CD4-positive, alpha-beta T cell treated with Interleukin-4 for 1 hour (primary cell): ENCODE results near the gene RNU4-1.

ENCODE experiments used
- DNase-seq, 2 donors: peaks; one replicate each; pipeline ENCODE4 v3.0.0-alpha.2; 2020 to 2022

Gene RNU4-1

DNA sequence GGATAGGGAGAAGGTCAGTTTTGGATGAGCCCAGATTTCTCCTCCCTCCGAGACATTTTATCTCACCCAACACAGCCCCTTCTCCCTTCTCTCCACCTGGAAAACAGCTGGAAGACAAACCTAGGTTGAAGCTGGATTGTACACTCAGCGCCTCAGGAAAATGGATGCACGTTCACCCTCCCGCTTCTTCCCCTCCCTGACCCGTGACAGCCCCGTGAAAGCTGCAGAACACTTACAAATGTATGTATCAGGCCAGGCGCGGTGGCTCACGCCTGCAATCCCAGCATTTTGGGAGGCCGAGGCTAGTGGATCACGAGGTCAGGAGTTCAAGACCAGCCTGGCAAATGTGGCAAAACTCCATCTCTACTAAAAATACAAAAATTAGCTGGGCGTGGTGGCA, 5.5 kb downstream of the RNU4-1 start:
- DNase-seq: no peak

GRCh38 chr12:120286768-120287490, 6.1 kb downstream of the RNU4-1 start:
- no peak for DNase-seq

DNA sequence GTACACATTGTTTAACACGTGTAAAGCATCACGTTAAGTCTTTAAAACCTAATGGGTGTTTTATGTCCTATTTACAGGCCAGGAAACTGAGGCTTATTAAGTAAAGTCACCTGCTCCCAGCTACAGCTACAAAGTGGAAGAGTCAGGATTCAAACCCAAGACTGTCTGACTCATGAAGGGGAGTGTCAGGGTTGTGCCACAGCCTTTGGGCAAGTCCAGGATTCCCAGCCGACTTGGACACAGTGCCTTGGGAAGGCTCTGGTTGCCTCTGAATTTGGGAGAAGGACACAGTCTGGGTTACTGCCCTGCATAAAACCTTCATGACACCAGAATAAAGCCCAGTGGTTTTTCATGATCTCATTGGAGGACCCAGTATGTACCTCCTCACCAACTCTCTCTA, 8.7 kb downstream of the RNU4-1 start:
- DNase-seq: no peak

DNA sequence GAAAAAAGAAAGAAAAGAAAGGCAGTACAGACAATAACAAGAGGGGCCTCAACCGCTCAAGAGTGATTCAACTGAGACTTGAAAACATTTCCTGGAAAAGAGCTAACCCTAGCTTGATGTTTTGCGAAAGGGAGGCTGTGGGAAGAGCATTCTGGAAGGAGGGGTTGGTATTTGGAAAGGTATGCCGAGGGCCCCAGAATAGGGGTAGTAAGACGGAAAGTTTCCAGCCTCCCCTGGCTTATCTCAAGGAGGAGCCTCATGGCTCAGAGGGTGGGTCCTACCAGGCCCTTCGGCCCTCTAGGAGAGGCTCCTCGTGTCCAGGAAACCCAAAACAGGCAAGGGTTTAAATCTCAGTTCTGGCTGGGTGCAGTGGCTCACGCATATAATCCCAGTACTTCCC, 9.7 kb downstream of the RNU4-1 start:
- no peak for DNase-seq

DNA sequence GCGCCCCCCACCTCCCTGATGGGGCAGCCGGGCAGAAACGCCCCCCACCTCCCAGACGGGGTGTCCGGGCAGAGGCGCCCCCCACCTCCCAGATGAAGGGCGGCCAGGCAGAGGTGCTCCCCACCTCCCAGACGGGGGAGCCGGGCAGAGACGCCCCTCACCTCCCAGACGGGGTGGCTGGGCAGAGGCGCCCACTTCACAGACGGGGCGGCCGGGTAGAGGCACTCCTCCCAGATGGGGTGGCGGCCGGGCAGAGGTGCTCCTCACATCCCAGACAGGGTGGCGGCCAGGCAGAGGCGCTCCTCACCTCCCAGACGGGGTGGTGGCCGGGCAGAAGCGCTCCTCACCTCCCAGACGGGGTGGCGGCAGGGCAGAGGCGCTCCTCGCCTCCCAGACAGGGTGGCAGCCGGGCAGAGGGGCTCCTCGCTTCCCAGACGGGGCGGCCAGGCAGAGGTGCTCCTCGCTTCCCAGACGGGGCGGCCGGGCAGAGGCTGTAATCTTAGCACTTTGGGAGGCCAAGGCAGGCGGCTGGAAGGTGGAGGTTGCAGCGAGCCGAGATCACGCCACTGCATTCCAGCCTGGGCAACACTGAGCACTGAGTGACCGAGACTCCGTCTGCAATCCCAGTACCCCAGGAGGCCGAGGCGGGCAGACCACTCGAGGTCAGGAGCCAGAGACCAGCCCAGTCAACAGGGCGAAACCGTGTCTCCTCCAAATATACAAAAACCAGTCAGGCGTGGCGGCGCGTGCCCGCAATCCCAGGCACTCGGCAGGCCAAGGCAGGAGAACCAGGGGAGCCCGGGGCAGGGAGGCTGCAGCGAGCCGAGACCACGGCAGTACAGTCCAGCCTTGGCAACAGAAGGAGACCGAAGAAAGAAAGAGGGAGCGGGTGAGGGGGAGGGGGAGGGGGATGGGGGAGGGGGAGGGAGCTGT, 14.6 kb downstream of the RNU4-1 start:
- no peak for DNase-seq

DNA sequence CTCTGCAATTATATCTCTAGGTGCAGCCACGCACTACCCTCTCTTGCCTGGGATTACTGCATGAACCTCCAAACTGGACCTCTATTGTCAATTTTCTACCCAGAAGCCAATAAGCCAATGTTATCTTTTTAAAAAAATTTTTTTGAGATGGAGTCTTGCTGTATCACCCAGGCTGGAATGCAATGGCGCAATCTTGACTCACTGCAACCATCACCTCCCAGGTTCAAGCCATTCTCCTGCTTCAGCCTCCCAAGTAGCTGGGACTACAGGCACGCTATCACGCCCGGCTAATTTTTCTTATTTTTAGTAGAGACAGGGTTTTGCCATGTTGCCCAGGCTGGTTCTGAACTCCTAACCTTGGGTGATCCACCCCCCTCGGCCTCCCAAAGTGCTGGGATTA, 16.3 kb downstream of the RNU4-1 start:
- DNase-seq: no peak

DNA sequence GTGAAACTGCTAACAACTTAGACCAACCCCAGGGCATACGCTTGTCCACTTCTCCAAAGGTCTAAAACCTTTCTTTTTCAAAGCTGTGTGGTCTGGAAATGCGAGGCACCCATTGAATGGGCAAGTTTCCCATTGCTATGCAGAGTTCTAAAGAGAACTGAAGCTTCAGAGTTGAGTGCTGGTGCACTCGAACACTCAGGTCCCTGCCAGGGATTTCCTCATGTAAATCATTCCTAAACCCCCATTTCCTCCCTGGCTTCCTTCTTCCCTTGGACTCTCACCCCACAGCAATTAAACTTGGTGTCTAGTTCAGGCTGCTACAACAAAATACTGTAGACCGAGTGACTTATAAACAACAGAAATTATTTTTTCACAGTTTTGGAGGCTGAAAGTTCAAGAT, 25.3 kb downstream of the RNU4-1 start:
- DNase-seq: no peak

- no peak for DNase-seq
Observed at GRCh38 chr12:120266180-120266870, 26.7 kb downstream of the RNU4-1 start.

GRCh38 chr12:120265473-120266179, 27.4 kb downstream of the RNU4-1 start, which contains the start of gene PXN:
TSS of gene PXN (minus strand) at chr12:120265730. CDS start at chr12:120265629, 101 bp downstream.
- peak; percentile 86 to 89 for DNase-seq

- DNase-seq: no peak
Observed at GRCh38 chr12:120264904-120265472, 28.0 kb downstream of the RNU4-1 start.

DNA sequence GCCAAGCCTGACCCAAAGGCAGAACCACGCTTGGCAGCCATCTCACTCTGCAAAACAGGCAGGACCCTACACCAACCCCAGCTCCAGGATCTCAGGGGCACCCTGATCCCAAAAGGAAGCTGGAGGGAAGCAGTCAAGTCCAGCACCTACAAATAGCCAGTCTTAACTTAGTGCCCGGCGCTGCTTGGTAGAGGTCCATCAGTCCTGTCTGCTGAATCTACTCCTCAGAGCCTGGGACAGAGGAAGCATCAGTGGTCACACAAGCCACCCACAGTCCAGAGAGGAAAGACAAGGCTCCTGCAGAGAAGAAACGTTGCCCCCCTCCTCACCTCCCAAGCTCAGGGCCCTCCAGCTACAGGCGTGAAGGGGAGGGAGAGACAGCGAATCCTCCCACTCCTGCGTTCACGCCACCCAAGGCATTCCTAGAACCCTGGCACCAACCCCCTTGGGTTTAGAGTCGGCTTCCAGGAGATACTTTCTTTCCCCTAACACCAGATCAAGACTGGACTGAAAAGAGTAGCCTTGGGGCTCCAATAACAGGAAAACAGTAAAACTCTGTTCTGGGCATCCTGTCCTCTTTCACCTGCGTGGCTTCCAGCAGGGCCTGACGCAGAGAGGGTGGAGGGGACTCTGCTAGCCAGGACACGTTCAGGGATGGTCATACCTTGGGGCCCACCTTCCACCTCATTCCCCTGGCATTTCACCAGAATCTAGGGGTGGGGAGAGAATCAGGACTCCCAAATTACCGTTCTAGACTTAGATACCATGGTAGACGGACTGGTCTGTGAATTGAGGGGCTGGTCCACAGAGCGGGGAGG, 28.7 kb downstream of the RNU4-1 start:
- DNase-seq: no peak

- DNase-seq: no peak
Observed at GRCh38 chr12:120263748-120264085, 29.3 kb downstream of the RNU4-1 start.

- DNase-seq: no peak
Observed at GRCh38 chr12:120262852-120263747, 29.9 kb downstream of the RNU4-1 start.

- peak in 1 of 2 donors; percentile 41 for DNase-seq
Observed at GRCh38 chr12:120261951-120262851, 30.8 kb downstream of the RNU4-1 start.

DNA sequence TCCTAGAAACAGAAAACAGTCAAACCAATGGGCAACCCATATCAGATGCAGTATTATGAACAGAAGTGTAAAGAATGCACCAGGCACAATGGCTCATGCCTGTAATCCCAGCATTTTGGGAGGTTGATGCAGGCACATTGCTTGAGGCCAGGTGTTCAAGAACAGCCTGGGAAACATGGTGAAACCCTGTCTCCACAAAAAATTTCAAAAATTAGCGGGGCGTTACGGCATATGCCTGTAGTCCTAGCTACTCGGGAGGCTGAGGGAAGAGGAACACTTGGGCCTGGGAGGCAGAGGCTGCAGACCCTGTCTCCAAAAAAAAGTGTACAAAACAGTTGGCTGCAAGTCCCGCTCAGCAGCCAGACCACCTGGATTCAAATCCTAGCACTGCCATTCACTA, 32.4 kb downstream of the RNU4-1 start:
- no peak for DNase-seq

DNA sequence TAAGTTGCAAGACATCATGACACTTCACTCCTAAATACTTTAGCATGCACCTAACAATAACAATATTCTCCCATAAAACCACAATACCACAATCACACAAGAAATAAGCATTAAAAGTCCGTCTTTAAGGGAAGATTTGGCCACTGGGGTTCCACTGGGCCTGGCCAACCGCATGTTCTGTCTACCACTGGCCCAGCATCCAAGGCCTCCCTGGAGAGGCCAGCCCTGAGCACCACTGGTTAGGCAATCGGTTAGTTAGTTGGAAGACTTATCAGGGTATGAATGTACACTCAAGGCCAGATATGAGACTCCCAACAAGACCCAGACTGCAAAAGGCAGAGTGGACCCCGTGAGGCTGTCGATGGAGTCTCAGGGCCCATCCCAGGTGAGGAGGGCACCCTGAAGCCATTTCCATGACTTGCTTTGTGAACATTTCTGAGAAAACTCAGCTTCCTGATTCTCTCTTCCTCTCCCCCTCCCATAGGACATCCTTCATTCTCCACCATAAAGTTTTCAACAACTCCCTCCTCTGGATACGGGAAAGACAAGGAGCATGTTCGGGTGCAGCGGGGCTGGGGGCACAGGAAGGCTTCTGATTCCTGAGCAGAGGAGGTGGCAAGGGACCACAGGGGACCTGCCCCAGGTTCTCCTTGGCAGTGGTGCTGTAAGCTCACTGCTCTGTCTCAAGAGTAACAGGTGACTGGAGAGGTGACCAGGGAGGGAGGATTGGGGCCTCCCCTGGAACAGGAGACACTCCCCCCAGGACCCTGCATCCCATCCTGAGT, 33.4 kb downstream of the RNU4-1 start:
- no peak for DNase-seq

- DNase-seq: no peak
Observed at GRCh38 chr12:120258323-120258896, 34.6 kb downstream of the RNU4-1 start.
